ENCODE data around the gene CCDC134.

GRCh38 chr22:41857155-41857859 is 56.8 kb downstream of the CCDC134 start:
- TF ChIP-seq EZH2 (IDR thresholded peaks at IDR 0.05; ENCODE audit: insufficient read depth, low read length), result no peak
- TF ChIP-seq, protein P1, sequence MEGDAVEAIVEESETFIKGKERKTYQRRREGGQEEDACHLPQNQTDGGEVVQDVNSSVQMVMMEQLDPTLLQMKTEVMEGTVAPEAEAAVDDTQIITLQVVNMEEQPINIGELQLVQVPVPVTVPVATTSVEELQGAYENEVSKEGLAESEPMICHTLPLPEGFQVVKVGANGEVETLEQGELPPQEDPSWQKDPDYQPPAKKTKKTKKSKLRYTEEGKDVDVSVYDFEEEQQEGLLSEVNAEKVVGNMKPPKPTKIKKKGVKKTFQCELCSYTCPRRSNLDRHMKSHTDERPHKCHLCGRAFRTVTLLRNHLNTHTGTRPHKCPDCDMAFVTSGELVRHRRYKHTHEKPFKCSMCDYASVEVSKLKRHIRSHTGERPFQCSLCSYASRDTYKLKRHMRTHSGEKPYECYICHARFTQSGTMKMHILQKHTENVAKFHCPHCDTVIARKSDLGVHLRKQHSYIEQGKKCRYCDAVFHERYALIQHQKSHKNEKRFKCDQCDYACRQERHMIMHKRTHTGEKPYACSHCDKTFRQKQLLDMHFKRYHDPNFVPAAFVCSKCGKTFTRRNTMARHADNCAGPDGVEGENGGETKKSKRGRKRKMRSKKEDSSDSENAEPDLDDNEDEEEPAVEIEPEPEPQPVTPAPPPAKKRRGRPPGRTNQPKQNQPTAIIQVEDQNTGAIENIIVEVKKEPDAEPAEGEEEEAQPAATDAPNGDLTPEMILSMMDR (IDR thresholded peaks at IDR 0.05; ENCODE audit: insufficient read depth, low read depth, low read length), result peak; percentile 58
